MCF 10A (cell line): Measurements from ENCODE around the gene CRTAC1. TPM values are rescaled to one million over a fixed set of nuclear protein-coding genes. Genes with fewer than 3 reads are reported as not detected.

ENCODE experiments used
- BruUV-seq: library from RNA; stranded (reverse); fragments of 400-500 nt; replicated peaks from 2 replicates; lab custom pipeline; 2021; lab: Mats Ljungman, UMichigan
- CTCF ChIA-PET: fragments of 300-600 bp; sonication (Branson Sonifier 250); formaldehyde crosslinking; extraction: SDS; loops from one replicate; lab custom pipeline; 2021; ENCODE audit warnings: antibody characterized with exemption, inconsistent platforms; lab: Yijun Ruan, JAX
- POLR2A ChIA-PET: fragments of 300-600, 350-650 bp; sonication (Branson Sonifier 250); formaldehyde crosslinking; extraction: SDS; loops from one replicate; lab custom pipeline; 2020; ENCODE audit warnings: antibody characterized with exemption, inconsistent platforms; lab: Yijun Ruan, JAX
- DNase-seq: peaks from one replicate; pipeline ENCODE4 v3.0.0-alpha.2; 2018; ENCODE audit not compliant: unreplicated experiment
- H3K27ac Mint-ChIP-seq: one replicate; pipeline ENCODE4 v1.8.0; 2022; ENCODE audit warnings: mild to moderate bottlenecking, low read depth, mixed read lengths; ENCODE audit not compliant: unreplicated experiment
- H3K27me3 Mint-ChIP-seq: one replicate; pipeline ENCODE4 v1.8.0; 2022; ENCODE audit warnings: mixed read lengths; ENCODE audit not compliant: insufficient read depth, unreplicated experiment
- H3K36me3 Mint-ChIP-seq: one replicate; pipeline ENCODE4 v1.8.0; 2022; ENCODE audit warnings: mild to moderate bottlenecking, moderate library complexity, mixed read lengths; ENCODE audit not compliant: insufficient read depth, unreplicated experiment
- H3K4me1 Mint-ChIP-seq: one replicate; pipeline ENCODE4 v1.8.0; 2022; ENCODE audit warnings: mixed read lengths; ENCODE audit not compliant: insufficient read depth, unreplicated experiment
- H3K4me3 Mint-ChIP-seq: one replicate; pipeline ENCODE4 v1.8.0; 2022; ENCODE audit warnings: mild to moderate bottlenecking, moderate library complexity, mixed read lengths; ENCODE audit not compliant: unreplicated experiment
- H3K9me3 Mint-ChIP-seq: one replicate; pipeline ENCODE4 v1.8.0; 2022; ENCODE audit warnings: mixed read lengths; ENCODE audit not compliant: unreplicated experiment
- intact Hi-C: fragments of 100-400 bp; cut with micrococcal nuclease; formaldehyde crosslinking; loops from 2 replicates; pipeline ENCODE4 v1.14.1; 2022
- total RNA-seq: library from RNA; stranded (reverse); gene quantifications from 2 replicates; pipeline ENCODE4 v1.2.3, GENCODE V29; 2022
- TF ChIP-seq, protein P1 (sequence below): fragments of 200-600 bp; IDR thresholded peaks from one replicate; pipeline ENCODE4 v1.8.0; 2022; ENCODE audit warnings: antibody characterized with exemption, mild to moderate bottlenecking; ENCODE audit not compliant: unreplicated experiment

Gene CRTAC1
- total RNA-seq, 1 experiment from 2014 or later = not detected

GRCh38 chr10:97922022-97922758, 108.2 kb downstream of the CRTAC1 start:
- POLR2A ChIA-PET = no interaction called here
- no peak overlapping the region for H3K27ac Mint-ChIP-seq
- BruUV-seq = no TSS peak
- DNase-seq = peak; percentile 8
- CTCF ChIA-PET = interaction anchor here (0.5 to 1.3 kb wide), 5 partner anchors 119 to 1173 kb away, joined by 3 to 6 read pairs (median 4); no protein-coding TSS in a partner anchor
- TF ChIP-seq, protein P1, sequence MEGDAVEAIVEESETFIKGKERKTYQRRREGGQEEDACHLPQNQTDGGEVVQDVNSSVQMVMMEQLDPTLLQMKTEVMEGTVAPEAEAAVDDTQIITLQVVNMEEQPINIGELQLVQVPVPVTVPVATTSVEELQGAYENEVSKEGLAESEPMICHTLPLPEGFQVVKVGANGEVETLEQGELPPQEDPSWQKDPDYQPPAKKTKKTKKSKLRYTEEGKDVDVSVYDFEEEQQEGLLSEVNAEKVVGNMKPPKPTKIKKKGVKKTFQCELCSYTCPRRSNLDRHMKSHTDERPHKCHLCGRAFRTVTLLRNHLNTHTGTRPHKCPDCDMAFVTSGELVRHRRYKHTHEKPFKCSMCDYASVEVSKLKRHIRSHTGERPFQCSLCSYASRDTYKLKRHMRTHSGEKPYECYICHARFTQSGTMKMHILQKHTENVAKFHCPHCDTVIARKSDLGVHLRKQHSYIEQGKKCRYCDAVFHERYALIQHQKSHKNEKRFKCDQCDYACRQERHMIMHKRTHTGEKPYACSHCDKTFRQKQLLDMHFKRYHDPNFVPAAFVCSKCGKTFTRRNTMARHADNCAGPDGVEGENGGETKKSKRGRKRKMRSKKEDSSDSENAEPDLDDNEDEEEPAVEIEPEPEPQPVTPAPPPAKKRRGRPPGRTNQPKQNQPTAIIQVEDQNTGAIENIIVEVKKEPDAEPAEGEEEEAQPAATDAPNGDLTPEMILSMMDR = no peak
- H3K4me3 Mint-ChIP-seq = no peak overlapping the region
- H3K4me1 Mint-ChIP-seq = no peaks in the 10 kb centered on the region
- peaks cover 66% of the 10 kb centered on the region for H3K27me3 Mint-ChIP-seq
- intact Hi-C loops = no loop called here
- no peaks in the 10 kb centered on the region for H3K9me3 Mint-ChIP-seq
- no peaks in the 10 kb centered on the region for H3K36me3 Mint-ChIP-seq

DNA sequence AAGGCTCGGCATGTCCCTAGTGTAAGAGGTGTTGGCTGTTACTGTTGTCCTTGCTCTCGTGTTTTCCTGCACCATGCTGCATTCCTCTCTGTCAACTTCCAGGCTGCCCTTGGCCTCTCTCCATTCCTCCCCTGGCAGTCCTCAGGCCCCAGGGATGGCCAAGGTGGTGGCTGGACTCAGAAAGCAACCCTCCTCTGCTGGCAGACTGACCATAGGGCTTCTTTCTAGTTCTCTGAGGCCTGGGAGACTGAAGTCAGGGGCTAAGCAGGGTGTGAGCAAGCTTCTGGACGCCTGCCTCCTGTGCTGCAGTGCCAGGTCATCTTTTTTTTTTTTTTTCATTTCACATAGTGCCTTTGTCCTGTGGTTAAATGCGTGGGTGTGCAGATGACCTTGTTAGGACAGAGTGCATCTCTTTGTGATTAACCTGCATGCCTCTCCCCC, 108.8 kb downstream of the CRTAC1 start:
- TF ChIP-seq, protein P1 = no peak
- no peaks in the 10 kb centered on the region for H3K36me3 Mint-ChIP-seq
- POLR2A ChIA-PET = no interaction called here
- CTCF ChIA-PET = interaction anchor here (0.6 to 1.3 kb wide), 4 partner anchors 120 to 131 kb away, joined by 3 to 5 read pairs (median 4); no protein-coding TSS in a partner anchor
- peak; percentile 26 for DNase-seq
- no peak overlapping the region for H3K27ac Mint-ChIP-seq
- H3K4me1 Mint-ChIP-seq = no peaks in the 10 kb centered on the region
- intact Hi-C loops = no loop called here
- H3K9me3 Mint-ChIP-seq = no peaks in the 10 kb centered on the region
- H3K4me3 Mint-ChIP-seq = no peak overlapping the region
- H3K27me3 Mint-ChIP-seq = peaks cover 71% of the 10 kb centered on the region
- BruUV-seq = no TSS peak

- TF ChIP-seq, protein P1 = no peak
- ChIA-PET POLR2A (no interaction called here), CTCF (interaction anchor here (1.3 to 1.4 kb wide), 2 partner anchors 121 to 127 kb away, joined by 3 to 6 read pairs; no protein-coding TSS in a partner anchor)
- peaks cover 76% of the 10 kb centered on the region for H3K27me3 Mint-ChIP-seq
- H3K4me1 Mint-ChIP-seq = no peaks in the 10 kb centered on the region
- no peak overlapping the region for H3K4me3 Mint-ChIP-seq
- intact Hi-C loops = no loop called here
- DNase-seq = no peak
- no peak overlapping the region for H3K27ac Mint-ChIP-seq
- no peaks in the 10 kb centered on the region for H3K9me3 Mint-ChIP-seq
- BruUV-seq = no TSS peak
- no peaks in the 10 kb centered on the region for H3K36me3 Mint-ChIP-seq
These were observed 109.6 kb downstream of the CRTAC1 start for GRCh38 chr10:97920865-97921264.

GRCh38 chr10:97919012-97919411, 111.4 kb downstream of the CRTAC1 start:
- Mint-ChIP-seq H3K27me3 (peaks cover 68% of the 10 kb centered on the region), H3K4me3 (no peak overlapping the region), H3K4me1 (no peaks in the 10 kb centered on the region), H3K36me3 (no peaks in the 10 kb centered on the region), H3K9me3 (no peaks in the 10 kb centered on the region), H3K27ac (no peak overlapping the region)
- TF ChIP-seq, protein P1 = no peak
- POLR2A ChIA-PET = no interaction called here
- no peak for DNase-seq
- no TSS peak for BruUV-seq
- CTCF ChIA-PET = interaction anchor here (0.6 to 12.1 kb wide), 6 partner anchors 9 to 390 kb away, joined by 3 to 347 read pairs (median 4); no protein-coding TSS in a partner anchor
- intact Hi-C loops = loop anchor here (5.0 kb wide), 1 partner anchor 108 kb away; no protein-coding TSS in a partner anchor
